ENCODE measurements around the gene EFR3B.

GRCh38 chr2:25177211-25177611 lies 135.3 kb downstream of the EFR3B start:
- no peak for TF ChIP-seq ZC3H10 (CRISPR knock-in tag; IDR thresholded peaks at IDR 0.05)
- TF ChIP-seq POU6F1 (CRISPR knock-in tag; IDR thresholded peaks at IDR 0.05; ENCODE audit: borderline replicate concordance, low read depth): no peak
- peak; percentile 3; the same call in 1 of the 2 replicates for TF ChIP-seq TCF4 (CRISPR knock-in tag; IDR thresholded peaks at IDR 0.05; ENCODE audit: borderline replicate concordance)
- no peak for TF ChIP-seq RARB (CRISPR knock-in tag; IDR thresholded peaks at IDR 0.05)

Data from SK-N-SH treated with all-trans-retinoic acid at 6 μM for 48 hours (cell line).